Anterior cingulate cortex (tissue), 58 donors: ENCODE measurements around the gene CCL14.
"Not testable (repeated sequence)": the region's sequence is repeated elsewhere in the genome, so short reads cannot be mapped to it uniquely, and the experiment has no call there.

Experiments
- DNase-seq, 58 donors: peaks; one replicate each; lab custom pipeline; 2025; lab: John Stamatoyannopoulos, UW

CCL14 gene

DNA sequence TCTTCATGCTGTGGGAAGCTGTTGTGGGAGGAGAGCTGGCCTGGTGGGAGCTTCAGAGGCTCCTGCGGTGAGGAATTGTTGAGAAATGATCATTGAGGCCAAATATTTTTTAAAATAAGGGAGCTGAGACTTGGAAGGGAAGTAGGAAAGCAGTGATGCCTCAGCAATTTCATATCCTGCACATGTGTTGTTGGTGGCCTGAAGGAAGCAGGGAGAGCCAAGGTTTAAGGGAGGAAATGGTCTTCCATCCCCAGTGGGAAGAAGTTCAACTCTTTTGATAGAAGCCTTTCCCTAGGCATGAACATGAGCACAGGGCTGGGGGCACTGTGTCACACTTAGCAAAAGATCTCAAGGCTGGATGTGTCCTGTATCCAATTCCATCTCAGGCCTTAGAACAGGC lies at the start of gene CCL14:
Gene CCL14 (minus strand): TSS at position 87 of the 400 bp plus-strand sequence. CDS start 80 bp downstream, at position 7.
- no peak for DNase-seq

DNA sequence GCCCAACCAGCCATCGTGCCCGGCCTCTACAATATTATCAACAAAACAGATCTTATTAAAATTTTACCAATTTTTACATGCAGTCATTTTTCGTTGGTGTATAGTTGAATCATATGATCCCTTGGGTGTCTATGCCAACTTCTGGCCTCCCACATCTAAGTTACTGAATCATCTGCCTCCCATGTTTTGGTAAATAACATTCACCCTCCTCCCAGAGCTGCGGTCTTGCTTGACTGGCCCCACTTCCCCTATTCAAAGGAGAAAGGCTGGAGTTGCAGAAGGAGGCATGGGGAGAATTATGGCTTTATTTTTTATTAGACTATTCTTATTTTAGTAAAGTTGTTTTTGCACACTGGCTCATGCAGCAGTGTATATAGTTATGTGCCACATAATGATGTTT lies 49.7 kb upstream of the CCL14 start:
- no peak for DNase-seq

DNA sequence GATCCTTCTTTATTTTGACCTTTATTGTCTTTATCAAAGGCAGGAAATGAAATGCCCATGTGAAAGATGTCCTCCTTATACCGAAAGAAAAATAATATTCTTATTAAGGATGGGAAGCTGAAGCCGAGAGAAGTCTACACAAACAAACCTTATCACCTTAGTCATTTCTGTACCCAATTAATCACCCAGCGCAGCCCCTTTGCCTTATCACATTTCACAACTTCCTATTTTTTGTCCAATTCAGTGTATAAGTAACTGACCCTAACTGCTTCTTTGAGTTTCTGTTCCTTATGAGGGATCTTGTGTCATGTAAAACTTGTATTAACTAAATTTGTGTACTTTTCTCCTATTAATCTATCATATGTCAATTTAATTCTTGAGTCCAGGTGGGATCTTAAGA lies 47.6 kb upstream of the CCL14 start:
- DNase-seq = no peak

DNA sequence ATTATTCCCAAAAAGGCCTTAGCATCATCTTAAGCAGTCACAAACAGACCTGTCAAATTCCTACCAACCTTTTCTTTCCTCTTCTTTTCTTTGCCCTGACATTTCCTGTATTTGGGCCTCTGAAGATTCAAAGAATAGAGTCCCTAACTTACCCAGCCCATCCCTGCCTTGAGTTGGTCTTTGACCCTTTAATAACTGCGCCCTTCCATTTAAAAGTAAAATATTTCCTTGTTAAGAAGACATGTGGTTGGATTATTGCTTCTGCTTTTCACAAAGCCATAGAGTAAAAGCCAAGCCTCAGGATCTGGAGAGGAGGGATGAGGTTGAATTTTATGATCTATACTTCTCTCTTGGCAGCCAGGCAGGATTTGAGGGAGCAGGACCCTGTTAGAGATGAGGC lies 44.4 kb upstream of the CCL14 start:
- DNase-seq = no peak

DNA sequence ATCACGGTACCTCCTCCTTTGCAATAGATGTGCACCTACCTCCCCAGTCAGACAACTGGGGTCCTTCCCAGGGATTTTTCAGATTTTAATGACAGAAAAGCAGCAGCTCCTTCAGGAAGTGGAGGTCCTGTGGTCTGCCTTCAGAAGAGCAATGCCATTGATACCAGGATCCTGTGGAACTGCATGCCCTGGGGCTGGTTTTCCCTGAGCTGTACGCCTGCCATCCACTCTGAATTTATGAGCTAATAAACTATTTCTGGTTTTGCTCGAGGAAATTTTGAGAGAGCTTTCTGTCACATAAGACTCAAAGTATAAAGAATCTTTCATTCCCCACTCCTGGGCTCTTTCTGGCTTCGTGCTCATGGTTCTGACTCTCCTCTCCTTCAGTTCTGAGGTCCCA lies 41.2 kb upstream of the CCL14 start:
- no peak for DNase-seq

DNA sequence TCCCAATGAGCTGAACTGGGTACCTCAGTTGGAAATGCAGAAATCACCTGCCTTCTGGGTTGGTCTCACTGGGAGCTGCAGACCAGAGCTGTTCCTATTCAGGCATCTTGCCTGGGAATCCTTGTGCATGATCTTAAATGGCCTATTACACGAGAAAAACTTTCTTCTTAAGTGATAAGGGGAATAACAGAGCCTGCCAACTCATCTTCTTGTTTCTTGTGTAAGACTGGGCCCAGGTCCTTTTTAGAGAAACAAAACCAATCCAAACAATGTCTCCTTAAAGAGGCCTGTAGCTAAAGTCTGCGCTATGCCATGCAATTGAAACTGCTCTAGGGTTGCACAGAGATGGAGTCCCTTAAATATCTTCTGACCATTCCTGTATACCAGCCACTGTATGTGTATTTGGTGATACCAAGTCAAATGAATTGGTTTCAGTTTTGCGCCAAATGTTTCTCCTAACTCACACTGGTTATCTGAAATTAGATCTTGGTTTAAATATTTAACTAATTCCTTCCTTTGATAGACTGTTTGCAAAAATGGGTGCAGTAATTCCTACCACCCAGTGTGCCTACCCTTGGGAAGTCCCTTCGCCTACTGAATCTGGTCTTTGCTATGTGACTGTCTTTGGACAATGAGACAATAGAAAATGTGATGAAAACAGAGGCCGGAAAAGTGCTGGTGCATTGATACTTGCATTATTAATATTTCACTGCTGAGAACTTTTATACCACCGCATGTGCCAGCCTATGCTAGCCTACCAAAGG lies 37.8 kb upstream of the CCL14 start:
- DNase-seq = no peak

DNA sequence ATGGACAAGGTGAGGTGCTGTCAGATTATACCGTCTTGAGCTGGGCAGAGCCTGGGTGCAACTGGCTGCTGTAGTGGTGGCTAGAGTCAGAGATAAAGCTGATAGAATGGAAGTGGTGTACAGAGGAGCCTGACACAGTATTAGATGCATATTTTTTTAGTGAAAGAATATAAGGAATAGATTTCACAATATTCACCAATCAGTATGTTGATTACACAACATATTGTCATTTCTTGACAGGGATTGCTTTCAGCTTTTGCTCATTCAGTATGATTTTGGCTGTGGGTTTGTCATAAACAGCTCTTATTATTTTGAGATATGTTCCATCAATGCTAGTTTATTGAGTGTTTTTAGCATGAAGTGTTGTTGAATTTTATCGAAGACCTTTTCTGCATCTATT lies 32.9 kb upstream of the CCL14 start:
- no peak for DNase-seq

DNA sequence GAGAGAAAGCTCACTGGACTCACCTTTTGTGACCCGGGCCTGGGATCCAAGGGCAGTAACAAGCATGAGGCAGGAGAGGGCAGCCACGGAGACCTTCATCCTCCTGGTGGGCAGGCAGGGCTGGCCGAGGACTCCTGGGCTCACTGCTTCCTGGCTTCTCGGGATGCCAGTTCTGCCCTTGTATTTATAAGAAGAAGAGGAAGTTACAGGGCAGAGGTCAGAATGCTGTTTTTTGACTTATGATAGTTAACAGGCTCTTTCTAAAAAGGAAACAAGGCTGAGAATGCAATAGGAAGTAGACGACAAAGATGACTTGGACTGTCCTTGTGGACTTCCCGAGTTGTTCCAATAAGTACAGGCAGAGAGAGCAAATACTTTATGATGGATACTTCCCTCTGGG lies 31.3 kb upstream of the CCL14 start, which contains the start of gene CCL23:
Gene CCL23 (minus strand): TSS at position 174 of the 400 bp plus-strand sequence. CDS start 75 bp downstream, at position 99.
- DNase-seq = no peak

DNA sequence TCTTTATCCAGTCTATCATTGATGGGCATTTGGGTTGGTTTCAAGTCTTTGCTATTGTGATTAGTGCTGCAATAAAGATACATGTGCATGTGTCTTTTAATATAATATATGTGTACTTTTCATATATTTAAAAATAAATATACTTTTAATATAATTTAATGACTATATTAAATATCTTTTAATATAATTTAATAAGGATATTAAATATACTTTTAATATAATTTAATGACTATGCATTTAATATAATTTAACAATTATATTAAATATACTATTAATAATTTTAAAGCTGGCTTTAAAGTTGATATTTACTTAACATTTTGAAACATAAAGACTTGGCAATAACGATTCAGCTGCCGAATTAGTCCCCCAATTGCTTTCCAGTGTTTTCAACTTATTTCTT lies 30.0 kb upstream of the CCL14 start:
- DNase-seq = no peak

DNA sequence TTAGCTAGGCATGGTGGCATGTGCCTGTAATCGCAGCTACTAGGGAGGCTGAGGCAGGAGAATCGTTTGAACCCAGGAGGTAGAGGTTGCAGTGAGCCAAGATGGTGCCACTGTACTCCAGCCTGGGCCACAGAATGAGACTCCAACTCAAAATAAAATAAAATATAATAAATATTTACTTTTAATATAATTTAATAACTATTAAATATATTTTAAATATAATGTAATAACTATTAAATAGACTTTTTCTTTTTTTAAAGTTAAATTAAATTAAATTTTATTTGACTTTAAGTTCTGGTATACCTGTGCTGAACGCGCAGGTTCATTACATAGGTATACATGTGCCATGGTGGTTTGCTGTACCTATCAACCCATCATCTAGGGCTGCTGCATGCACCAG lies 29.4 kb upstream of the CCL14 start:
- DNase-seq = not testable (repeated sequence)

DNA sequence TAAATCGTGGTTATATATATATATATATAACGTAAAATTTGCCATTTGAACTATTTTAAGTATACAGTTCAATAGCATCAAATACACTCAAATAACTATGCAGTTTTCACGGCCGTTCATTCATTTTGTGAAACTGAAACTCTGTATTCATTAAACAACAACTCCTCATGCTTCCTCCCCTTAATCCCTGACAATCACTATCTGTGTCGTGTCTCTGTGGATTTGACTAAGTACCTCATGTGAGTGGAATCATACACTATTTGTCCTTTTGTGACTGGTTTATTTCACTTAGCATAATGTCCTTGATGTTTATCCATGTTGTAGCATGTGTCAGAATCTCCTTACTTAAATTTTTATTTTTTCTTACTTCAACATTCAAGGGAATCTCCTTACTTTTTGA lies 28.4 kb upstream of the CCL14 start:
- no peak for DNase-seq

DNA sequence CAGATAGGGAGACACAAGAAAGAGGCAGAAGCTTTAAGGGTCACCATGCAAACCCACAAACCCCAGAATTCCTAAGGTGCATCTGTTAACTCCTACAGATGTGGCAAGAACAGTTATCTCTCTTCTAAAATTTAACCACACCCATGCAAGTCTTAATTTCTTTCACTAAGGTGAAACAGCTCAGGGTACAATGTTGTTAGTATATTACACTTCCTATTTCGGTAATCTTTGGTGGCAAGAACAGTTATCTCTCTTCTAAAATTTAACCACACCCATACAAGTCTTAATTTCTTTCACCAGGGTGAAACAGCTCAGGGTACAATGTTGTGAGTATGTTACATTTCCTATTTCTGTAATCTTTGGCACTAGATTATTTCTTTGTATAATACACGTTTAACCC lies 24.7 kb upstream of the CCL14 start:
- no peak for DNase-seq

DNA sequence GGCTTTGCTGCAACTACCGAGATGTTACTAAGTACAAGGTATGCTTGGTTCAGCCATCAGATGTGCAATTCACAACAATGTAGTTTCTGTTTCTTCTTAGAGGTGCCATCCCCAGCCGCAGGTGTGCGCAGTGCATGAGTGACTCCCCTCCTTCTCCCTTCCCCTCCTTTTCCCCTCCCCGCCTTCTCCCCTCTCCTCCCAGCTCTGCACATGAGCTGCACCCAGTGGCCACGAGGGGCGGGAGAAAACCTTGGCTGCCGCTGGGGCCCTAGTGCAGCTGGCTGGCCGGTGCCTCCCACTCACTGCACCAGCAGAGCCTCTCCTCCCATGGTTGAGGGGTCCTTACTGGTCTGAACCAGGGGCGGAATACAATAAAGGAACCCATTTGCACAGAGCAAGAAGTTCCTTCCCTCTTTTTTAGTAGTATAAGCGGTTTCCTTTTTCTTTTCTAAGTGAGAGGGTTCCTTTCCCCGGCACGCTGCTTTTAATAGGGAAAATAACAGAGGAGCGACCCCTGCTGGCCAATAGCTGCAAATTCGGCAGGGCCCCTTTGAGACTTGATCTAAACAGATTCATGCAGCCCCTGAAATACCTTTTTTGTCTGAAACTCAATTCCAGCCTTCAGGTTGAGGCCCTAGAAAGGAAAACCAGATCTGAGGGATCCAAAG lies 22.6 kb upstream of the CCL14 start:
- no peak for DNase-seq

DNA sequence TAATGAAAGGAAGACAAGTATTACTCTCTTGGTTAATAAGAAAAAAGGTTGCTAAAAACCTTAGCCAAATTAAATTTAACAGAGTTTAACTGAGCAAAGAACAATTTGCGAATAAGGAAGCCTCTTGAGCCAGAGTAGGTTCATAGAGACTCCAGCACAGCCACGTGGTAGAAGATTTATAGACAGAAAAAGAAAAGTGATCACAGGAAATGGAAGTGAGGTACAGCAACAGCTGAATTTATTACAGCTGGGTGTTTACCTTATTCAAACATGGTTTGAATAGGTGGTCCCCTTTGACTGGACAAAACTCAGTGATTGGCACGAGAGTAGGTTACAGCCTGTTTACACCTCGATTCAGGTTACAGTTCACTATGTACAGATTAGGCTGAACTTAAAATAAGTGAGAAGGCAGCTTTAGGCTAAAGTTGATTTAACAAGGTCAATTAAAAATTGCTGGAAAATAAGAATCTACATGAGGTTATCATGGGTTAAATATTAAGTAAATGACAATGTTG lies 18.1 kb upstream of the CCL14 start:
- DNase-seq = no peak

DNA sequence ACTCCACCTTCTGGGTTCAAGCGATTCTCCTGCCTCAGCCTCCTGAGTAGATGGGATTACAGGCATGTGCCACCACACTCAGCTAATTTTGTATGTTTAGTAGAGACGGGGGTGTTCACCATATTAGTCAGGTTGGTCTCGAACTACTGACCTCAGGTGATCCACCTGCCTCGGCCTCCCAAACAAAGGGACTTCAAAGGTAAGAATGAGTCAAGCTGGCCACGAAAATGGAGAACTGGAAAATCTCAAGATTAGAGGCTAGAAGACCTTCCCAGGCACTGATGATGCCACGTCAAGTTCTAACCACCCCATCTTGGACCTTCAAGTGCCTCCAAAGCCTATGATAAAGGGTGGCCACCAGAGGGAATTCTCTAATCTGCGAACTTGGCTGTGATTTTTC lies 16.1 kb upstream of the CCL14 start:
- no peak for DNase-seq

DNA sequence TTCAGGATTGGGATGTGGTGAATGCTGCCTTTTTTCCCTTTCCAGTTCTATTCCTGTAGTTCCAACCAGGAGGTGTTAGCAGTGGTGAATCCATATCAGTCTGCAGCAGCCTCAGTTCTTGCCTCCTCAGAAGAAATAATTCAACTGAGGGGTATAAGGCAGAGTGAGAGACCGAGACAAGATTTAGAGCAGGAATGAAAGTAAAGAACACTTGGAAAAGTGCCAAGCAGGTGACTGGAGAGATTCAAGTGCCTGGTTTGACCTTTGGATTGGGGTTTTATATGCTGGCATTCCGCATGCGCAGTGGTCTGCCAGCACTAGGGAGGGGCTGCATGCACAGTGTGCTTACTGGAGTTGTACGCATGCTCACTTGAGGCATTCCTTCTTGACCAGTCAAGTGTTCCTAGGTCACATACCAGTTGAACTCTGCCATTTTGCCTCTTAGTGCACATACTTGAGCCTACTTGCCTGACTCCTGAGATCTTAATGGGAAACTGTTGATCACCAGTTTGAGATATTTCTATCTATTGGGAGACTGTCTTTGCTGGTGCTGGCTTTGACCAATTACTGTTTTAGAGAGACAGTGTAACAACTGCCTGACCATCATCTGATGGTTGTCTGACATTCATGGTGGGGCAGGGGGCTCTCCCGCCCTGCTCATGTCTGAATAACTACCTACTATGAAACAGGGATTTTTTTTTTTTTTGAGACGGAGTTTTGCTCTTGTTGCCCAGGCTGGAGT lies 15.5 kb upstream of the CCL14 start:
- DNase-seq = no peak

DNA sequence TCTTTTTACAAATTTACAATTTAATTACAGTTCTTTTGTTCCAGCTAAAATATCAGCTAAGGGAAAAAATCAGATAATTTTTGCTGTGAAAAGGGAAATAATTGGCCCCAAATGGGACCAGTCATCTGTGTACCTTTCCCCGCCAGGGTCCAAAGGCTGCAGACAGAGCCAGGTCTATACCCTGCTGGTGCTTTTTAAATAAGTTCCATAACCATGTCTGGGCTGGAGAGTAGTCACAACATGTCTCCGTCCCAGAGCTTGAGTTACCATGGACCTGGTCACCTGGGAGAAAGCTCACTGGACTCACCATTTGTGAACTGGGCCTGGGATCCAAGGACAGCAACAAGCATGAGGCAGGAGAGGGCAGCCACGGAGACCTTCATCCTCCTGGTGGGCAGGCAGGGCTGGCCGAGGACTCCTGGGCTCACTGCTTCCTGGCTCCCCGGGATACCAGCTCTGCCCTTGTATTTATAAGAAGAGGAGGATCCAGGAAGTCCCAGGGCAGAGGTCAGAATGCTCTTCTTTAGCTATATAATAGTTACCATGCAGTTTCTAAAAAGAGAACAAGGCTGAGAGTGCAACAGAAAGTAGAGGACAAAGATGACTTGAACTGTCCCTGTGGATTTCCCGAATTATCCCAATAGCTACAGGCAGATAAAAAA lies 14.7 kb upstream of the CCL14 start, which contains the start of gene CCL15:
Gene CCL15 (minus strand): TSS at position 444 of the 662 bp plus-strand sequence. CDS start 61 bp downstream, at position 383.
- no peak for DNase-seq

DNA sequence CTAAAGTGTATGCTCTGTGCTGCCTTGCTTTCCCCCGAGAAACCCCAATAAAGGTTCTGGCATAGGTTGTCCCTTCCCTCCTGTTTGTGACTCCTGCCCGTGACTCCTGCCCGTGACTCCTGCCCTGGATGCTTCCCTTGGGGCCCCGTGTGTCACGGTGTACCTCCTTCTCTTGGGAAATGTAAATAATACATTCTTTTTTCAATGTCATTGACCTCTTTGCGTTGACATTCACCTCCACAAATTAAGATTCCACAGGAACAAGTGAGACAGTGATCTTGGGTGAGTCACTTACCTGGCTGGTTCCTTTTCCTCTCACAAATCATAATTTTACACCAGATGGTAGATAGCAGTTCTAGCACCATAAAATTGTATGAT lies 14.2 kb upstream of the CCL14 start:
- no peak for DNase-seq

DNA sequence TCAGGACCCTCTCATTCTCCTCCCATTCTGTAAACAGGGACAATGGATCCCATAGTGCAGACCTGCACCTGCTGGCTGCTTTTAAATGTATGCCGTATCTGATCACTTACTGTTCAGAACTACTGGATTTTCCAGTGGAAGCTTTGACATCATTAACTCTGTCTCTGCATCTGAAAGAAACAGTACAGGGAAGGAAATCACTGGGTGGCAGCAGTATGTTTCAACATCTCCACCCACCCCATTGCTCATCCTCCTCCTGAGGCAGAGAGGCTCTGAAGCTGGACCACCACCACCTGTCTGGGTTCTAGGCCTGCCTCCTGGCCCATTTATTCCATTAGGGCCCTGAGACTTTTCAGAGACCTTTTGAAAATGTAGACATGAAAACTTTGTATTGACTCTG lies 12.2 kb upstream of the CCL14 start:
- no peak for DNase-seq

DNA sequence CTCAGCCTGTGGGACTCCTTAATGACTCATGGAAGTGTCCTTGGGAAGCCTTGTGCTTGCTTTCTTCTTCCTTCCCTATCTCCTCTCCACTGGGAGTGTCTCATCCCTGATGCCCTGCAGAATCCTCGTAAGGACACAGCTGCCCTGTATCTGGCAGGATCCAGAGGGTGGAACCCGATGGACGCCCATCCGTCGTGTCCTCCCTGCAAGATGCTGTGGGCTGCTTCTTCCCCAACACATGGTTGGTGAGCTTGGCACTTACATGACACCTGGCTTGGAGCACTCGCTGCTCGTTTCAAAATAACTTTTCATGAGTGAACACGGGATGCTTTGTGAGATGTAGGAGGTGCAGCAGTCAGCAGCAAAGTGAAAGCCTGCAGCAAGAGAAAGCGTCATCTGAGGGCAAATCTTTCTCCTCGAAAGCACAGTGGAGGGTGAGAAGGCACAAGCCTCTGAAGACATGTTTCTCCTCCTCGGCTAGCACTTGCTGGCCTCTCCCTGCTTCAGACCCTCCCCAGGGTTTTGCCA lies 11.6 kb upstream of the CCL14 start:
- no peak for DNase-seq
